ENCODE results near the gene PCCA. TPM values are rescaled to one million over a fixed set of nuclear protein-coding genes. Genes with fewer than 3 reads are reported as not detected.

The PCCA gene
- total and polyA plus RNA-seq, 4 donors, result 45.1 to 378 (median 110) TPM

GRCh38 chr13:100394005-100394695, 305.3 kb downstream of the PCCA start:
- Histone ChIP-seq H3K27me3 (ENCODE audit: control insufficient read depth, insufficient read depth, low read length) (no peaks in the 10 kb centered on the region), H3K4me1 (ENCODE audit: control insufficient read depth, insufficient read depth, low read length) (no peaks in the 10 kb centered on the region), H3K9me3 (ENCODE audit: control insufficient read depth, insufficient read depth, low read length) (no peaks in the 10 kb centered on the region), H3K4me3 (ENCODE audit: low read depth, low read length) (no peak overlapping the region), H3K36me3 (ENCODE audit: control insufficient read depth, insufficient read depth, low read length) (no peaks in the 10 kb centered on the region), H3K27ac (ENCODE audit: low read depth, low read length) (peak overlapping the region; percentile 78)
- peak in 3 of 6 donors; percentile 26 to 50 (median 40) for DNase-seq (ENCODE audit: low read depth in 4 of 6, low spot score in 6 of 6)
- WGBS (ENCODE audit: insufficient coverage), result 50% methylated on average over 1 of the region's 9 CpGs

GRCh38 chr13:100395698-100396373, 306.9 kb downstream of the PCCA start:
- Histone ChIP-seq H3K4me3 (ENCODE audit: low read depth, low read length) (no peak overlapping the region), H3K27ac (ENCODE audit: low read depth, low read length) (peak overlapping the region; percentile 78), H3K27me3 (ENCODE audit: control insufficient read depth, insufficient read depth, low read length) (no peaks in the 10 kb centered on the region), H3K4me1 (ENCODE audit: control insufficient read depth, insufficient read depth, low read length) (no peaks in the 10 kb centered on the region), H3K36me3 (ENCODE audit: control insufficient read depth, insufficient read depth, low read length) (no peaks in the 10 kb centered on the region), H3K9me3 (ENCODE audit: control insufficient read depth, insufficient read depth, low read length) (no peaks in the 10 kb centered on the region)
- DNase-seq (ENCODE audit: low read depth in 4 of 6, low spot score in 6 of 6), result no peak
- 100% methylated on average over 1 of the region's 4 CpGs for WGBS (ENCODE audit: insufficient coverage)

GRCh38 chr13:100396776-100397175, 307.9 kb downstream of the PCCA start:
- DNase-seq (ENCODE audit: low read depth in 4 of 6, low spot score in 6 of 6), result no peak
- no peaks in the 10 kb centered on the region for H3K4me1 ChIP-seq (ENCODE audit: control insufficient read depth, insufficient read depth, low read length)
- no peaks in the 10 kb centered on the region for H3K36me3 ChIP-seq (ENCODE audit: control insufficient read depth, insufficient read depth, low read length)
- H3K27ac ChIP-seq (ENCODE audit: low read depth, low read length), result no peak overlapping the region
- WGBS (ENCODE audit: insufficient coverage), result no CpG with 5 or more reads among the region's 6 CpGs
- no peak overlapping the region for H3K4me3 ChIP-seq (ENCODE audit: low read depth, low read length)
- H3K9me3 ChIP-seq (ENCODE audit: control insufficient read depth, insufficient read depth, low read length), result no peaks in the 10 kb centered on the region
- H3K27me3 ChIP-seq (ENCODE audit: control insufficient read depth, insufficient read depth, low read length), result no peaks in the 10 kb centered on the region

GRCh38 chr13:100397627-100398026, 308.7 kb downstream of the PCCA start:
- Histone ChIP-seq H3K27ac (ENCODE audit: low read depth, low read length) (no peak overlapping the region), H3K4me3 (ENCODE audit: low read depth, low read length) (no peak overlapping the region), H3K9me3 (ENCODE audit: control insufficient read depth, insufficient read depth, low read length) (no peaks in the 10 kb centered on the region), H3K27me3 (ENCODE audit: control insufficient read depth, insufficient read depth, low read length) (no peaks in the 10 kb centered on the region), H3K36me3 (ENCODE audit: control insufficient read depth, insufficient read depth, low read length) (no peaks in the 10 kb centered on the region), H3K4me1 (ENCODE audit: control insufficient read depth, insufficient read depth, low read length) (no peaks in the 10 kb centered on the region)
- WGBS (ENCODE audit: insufficient coverage), result 56% methylated on average over 2 of the region's 4 CpGs
- no peak for DNase-seq (ENCODE audit: low read depth in 4 of 6, low spot score in 6 of 6)

DNA sequence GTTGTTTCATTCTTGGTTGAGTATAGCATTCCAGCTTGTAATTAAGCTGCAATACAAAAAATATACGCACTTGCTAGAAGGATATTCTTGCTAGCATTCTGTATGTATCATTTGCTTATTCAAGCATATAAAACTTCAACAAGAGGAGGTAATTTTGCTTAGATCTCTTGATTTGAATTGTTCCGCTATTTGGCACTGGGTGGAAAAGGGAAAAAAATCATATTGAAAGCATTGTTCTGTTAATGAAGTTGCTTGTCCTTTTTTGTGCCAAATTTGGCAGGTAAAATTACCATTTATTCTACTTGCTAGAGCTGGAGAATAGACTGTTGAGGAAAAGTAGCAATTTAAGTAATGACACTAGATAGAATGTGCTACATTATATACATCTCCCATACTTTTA, 309.5 kb downstream of the PCCA start:
- DNase-seq (ENCODE audit: low read depth in 4 of 6, low spot score in 6 of 6), result peak in 1 of 6 donors; percentile 41
- WGBS (ENCODE audit: insufficient coverage), result no CpG with 5 or more reads among the region's 2 CpGs

GRCh38 chr13:100399455-100399854, 310.6 kb downstream of the PCCA start:
- 100% methylated on average over 1 of the region's 1 CpG for WGBS (ENCODE audit: insufficient coverage)
- Histone ChIP-seq H3K36me3 (ENCODE audit: control insufficient read depth, insufficient read depth, low read length) (peaks cover 3% of the 10 kb centered on the region), H3K9me3 (ENCODE audit: control insufficient read depth, insufficient read depth, low read length) (no peaks in the 10 kb centered on the region)

More for the DNA sequence above, 309.5 kb downstream of the PCCA start:
- Histone ChIP-seq H3K9me3 (ENCODE audit: control insufficient read depth, insufficient read depth, low read length) (no peaks in the 10 kb centered on the region), H3K27me3 (ENCODE audit: control insufficient read depth, insufficient read depth, low read length) (no peaks in the 10 kb centered on the region), H3K4me1 (ENCODE audit: control insufficient read depth, insufficient read depth, low read length) (no peaks in the 10 kb centered on the region), H3K27ac (ENCODE audit: low read depth, low read length) (no peak overlapping the region), H3K36me3 (ENCODE audit: control insufficient read depth, insufficient read depth, low read length) (no peaks in the 10 kb centered on the region), H3K4me3 (ENCODE audit: low read depth, low read length) (no peak overlapping the region)

DNA sequence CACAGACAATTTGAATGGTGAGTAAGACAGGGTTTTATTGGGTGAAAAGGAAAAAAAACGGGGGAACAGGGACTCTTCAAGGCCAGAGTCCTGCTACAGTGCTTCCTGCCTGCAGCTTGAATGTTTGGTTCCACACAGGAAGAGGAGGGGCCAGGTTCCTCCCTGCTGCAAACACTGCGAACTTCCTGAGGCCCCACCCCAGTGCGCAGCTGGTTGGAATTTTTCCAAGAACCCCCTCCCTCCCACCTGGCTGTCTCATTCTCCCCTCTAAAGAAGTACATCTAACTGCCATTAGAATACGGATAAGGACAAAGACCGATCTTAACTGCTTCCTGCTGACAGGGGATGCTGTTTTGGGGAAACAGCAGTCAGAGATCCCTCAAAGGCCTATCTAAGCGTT, 314.8 kb downstream of the PCCA start:
- Histone ChIP-seq H3K9me3 (ENCODE audit: control insufficient read depth, insufficient read depth, low read length) (peaks cover 11% of the 10 kb centered on the region), H3K27me3 (ENCODE audit: control insufficient read depth, insufficient read depth, low read length) (no peaks in the 10 kb centered on the region), H3K4me3 (ENCODE audit: low read depth, low read length) (no peak overlapping the region), H3K27ac (ENCODE audit: low read depth, low read length) (no peak overlapping the region), H3K36me3 (ENCODE audit: control insufficient read depth, insufficient read depth, low read length) (peaks cover 3% of the 10 kb centered on the region), H3K4me1 (ENCODE audit: control insufficient read depth, insufficient read depth, low read length) (no peaks in the 10 kb centered on the region)
- 83% methylated on average over 3 of the region's 6 CpGs for WGBS (ENCODE audit: insufficient coverage)
- DNase-seq (ENCODE audit: low read depth in 4 of 6, low spot score in 6 of 6), result no peak

More at GRCh38 chr13:100399455-100399854, 310.6 kb downstream of the PCCA start:
- peak in 1 of 6 donors; percentile 17 for DNase-seq (ENCODE audit: low read depth in 4 of 6, low spot score in 6 of 6)
- Histone ChIP-seq H3K27me3 (ENCODE audit: control insufficient read depth, insufficient read depth, low read length) (no peaks in the 10 kb centered on the region), H3K4me3 (ENCODE audit: low read depth, low read length) (no peak overlapping the region), H3K4me1 (ENCODE audit: control insufficient read depth, insufficient read depth, low read length) (no peaks in the 10 kb centered on the region), H3K27ac (ENCODE audit: low read depth, low read length) (no peak overlapping the region)

DNA sequence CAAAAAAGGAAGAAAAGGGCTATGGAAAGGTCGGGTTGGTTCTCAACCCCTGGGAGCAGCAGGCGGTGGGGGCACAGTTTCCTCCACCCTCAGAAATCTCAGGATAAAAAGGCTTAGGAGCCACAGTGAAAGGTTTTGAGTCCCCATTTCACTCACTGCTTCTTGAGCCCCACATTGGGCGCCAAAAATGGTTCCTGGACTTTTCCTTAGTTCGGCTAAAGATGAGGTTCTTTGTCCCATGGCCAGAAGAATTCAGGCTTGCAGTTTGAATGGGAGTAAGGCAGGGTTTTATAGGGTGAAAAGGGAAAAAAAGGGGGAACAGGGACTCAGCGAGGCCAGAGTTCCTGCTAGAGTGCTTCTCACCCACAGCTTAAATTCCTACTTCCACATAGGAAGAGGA, 320.2 kb downstream of the PCCA start:
- WGBS (ENCODE audit: insufficient coverage), result 100% methylated on average over 5 of the region's 5 CpGs
- Histone ChIP-seq H3K27ac (ENCODE audit: low read depth, low read length) (no peak overlapping the region), H3K4me3 (ENCODE audit: low read depth, low read length) (no peak overlapping the region), H3K9me3 (ENCODE audit: control insufficient read depth, insufficient read depth, low read length) (peaks cover 23% of the 10 kb centered on the region), H3K36me3 (ENCODE audit: control insufficient read depth, insufficient read depth, low read length) (peaks cover 2% of the 10 kb centered on the region), H3K27me3 (ENCODE audit: control insufficient read depth, insufficient read depth, low read length) (no peaks in the 10 kb centered on the region), H3K4me1 (ENCODE audit: control insufficient read depth, insufficient read depth, low read length) (no peaks in the 10 kb centered on the region)
- no peak for DNase-seq (ENCODE audit: low read depth in 4 of 6, low spot score in 6 of 6)

DNA sequence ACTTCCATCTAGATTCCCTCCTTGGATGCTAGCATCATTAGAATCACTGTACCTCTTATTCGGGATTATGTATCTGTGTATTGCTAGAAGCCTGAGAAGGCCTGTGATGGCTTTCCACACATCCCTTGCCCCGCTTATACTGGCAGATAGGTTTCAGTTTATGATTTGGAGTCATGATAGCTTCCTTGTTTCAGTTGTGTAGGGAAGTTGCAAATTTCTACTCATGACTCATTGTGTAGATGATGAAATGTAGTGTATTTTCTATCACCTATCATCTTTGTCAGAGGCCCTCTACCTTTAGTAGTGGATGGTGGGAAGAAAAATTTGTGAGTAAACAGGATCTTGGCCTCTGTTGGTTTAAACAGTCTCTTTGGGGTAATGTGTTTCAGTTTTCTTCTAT, 334.5 kb downstream of the PCCA start:
- Histone ChIP-seq H3K4me1 (ENCODE audit: control insufficient read depth, insufficient read depth, low read length) (no peaks in the 10 kb centered on the region), H3K36me3 (ENCODE audit: control insufficient read depth, insufficient read depth, low read length) (peaks cover 2% of the 10 kb centered on the region), H3K9me3 (ENCODE audit: control insufficient read depth, insufficient read depth, low read length) (no peaks in the 10 kb centered on the region), H3K27ac (ENCODE audit: low read depth, low read length) (peak overlapping the region; percentile 65), H3K4me3 (ENCODE audit: low read depth, low read length) (no peak overlapping the region), H3K27me3 (ENCODE audit: control insufficient read depth, insufficient read depth, low read length) (no peaks in the 10 kb centered on the region)
- no peak for DNase-seq (ENCODE audit: low read depth in 4 of 6, low spot score in 6 of 6)
- WGBS (ENCODE audit: insufficient coverage), result no CpG with 5 or more reads among the region's 2 CpGs

DNA sequence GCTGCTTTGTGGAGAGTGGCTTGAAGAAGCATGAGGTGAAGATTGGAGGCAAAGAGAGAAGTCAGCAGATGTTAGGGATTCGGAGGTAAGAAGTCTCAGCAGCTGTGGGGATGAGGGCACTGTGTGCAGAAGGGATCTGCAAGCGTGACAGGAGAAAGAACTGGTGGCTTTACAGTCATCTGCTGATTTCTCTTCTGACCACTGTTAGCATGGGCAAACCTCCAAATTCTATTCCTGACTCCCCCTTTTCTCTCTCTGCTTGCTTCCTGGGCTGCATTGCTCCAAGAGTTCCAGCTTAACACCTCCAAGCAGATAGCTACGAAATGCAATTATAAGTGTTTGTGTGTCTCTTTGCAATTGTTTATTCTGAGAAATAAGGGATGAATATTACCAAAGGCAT, 340.1 kb downstream of the PCCA start:
- 100% methylated on average over 1 of the region's 3 CpGs for WGBS (ENCODE audit: insufficient coverage)
- H3K4me3 ChIP-seq (ENCODE audit: low read depth, low read length), result no peak overlapping the region
- no peaks in the 10 kb centered on the region for H3K36me3 ChIP-seq (ENCODE audit: control insufficient read depth, insufficient read depth, low read length)
- H3K27ac ChIP-seq (ENCODE audit: low read depth, low read length), result peak overlapping the region; percentile 30
- no peaks in the 10 kb centered on the region for H3K27me3 ChIP-seq (ENCODE audit: control insufficient read depth, insufficient read depth, low read length)
- no peaks in the 10 kb centered on the region for H3K9me3 ChIP-seq (ENCODE audit: control insufficient read depth, insufficient read depth, low read length)
- no peaks in the 10 kb centered on the region for H3K4me1 ChIP-seq (ENCODE audit: control insufficient read depth, insufficient read depth, low read length)
- DNase-seq (ENCODE audit: low read depth in 4 of 6, low spot score in 6 of 6), result peak in 1 of 6 donors; percentile 32

All from spinal cord (tissue), 10 donors.